Stimulated activated CD4-positive, alpha-beta T cell treated with anti-CD3 and anti-CD28 coated beads, Interleukin-4, amount 100 ng/mL, for 4 hours (primary cell): ENCODE results near the gene CD55.

ENCODE experiments used
- DNase-seq, 2 experiments: peaks; one replicate each; pipeline ENCODE4 v3.0.0-alpha.2; 2020

The CD55 gene

GRCh38 chr1:207331354-207332313, 10.2 kb downstream of the CD55 start:
- DNase-seq = no peak

GRCh38 chr1:207333009-207333600, 11.6 kb downstream of the CD55 start:
- DNase-seq = no peak

DNA sequence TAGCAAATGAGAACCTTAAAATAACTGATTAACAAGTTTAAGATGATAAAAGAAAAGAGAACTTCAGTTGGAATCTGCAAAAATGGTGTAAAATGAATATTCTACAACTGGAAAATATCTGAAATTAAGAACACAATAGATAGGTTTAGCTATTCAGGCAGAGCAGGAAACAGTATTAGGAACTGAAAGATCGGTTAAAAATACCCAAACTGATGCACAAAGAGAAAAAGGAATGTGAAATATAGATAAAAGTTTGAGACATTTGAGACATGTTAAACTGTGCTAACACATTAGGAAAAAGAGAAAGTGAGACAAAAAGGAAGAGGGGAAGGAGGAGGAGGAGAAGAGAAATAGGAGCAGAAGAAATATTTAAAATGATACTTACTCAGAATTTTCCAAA, 12.1 kb downstream of the CD55 start:
- no peak for DNase-seq

GRCh38 chr1:207334337-207334736, 12.9 kb downstream of the CD55 start:
- no peak for DNase-seq

- DNase-seq = no peak
Observed at GRCh38 chr1:207335138-207335537, 13.7 kb downstream of the CD55 start.

- no peak for DNase-seq
Observed at GRCh38 chr1:207335695-207336363, 14.4 kb downstream of the CD55 start.

- no peak for DNase-seq
Observed at GRCh38 chr1:207336559-207337467, 15.3 kb downstream of the CD55 start.

GRCh38 chr1:207342332-207342731, 20.9 kb downstream of the CD55 start:
- DNase-seq = no peak

DNA sequence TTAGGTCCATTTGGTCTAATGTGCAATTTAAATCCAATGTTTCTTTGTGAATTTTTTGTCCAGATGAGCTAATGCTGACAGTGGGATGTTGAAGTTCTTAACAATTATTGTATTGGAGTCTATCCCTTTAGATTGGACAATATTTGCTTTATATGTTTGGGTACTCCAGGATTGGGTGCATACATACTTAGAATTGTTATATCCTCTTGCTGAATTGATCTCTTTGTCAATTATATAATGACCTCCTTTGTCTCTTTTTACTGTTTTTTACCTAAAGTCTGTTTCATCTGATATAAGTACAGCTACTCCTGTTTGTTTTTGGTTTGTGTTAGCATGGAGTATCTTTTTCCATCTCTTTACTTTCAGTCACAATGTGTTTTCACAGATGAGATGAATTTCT, 22.2 kb downstream of the CD55 start:
- DNase-seq = no peak

DNA sequence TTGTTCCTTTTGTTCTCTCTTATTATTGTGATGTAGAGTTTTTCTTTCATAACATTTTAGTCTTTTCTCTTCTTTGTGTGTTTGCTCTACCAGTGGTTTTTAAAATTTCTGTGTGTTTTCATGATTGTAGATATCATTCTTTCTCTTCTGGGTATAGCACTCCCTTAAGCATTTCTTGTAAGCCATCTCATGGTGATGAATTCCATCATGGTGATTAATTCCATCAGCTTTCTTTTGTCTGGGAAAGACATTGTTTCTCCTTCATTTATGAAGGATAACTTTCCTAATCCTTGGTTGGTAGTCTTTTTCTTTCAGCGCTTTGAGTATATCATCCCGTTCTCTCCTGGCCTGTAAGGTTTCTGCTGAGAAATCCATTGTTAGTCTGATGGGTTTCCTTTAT, 22.7 kb downstream of the CD55 start:
- DNase-seq = no peak

DNA sequence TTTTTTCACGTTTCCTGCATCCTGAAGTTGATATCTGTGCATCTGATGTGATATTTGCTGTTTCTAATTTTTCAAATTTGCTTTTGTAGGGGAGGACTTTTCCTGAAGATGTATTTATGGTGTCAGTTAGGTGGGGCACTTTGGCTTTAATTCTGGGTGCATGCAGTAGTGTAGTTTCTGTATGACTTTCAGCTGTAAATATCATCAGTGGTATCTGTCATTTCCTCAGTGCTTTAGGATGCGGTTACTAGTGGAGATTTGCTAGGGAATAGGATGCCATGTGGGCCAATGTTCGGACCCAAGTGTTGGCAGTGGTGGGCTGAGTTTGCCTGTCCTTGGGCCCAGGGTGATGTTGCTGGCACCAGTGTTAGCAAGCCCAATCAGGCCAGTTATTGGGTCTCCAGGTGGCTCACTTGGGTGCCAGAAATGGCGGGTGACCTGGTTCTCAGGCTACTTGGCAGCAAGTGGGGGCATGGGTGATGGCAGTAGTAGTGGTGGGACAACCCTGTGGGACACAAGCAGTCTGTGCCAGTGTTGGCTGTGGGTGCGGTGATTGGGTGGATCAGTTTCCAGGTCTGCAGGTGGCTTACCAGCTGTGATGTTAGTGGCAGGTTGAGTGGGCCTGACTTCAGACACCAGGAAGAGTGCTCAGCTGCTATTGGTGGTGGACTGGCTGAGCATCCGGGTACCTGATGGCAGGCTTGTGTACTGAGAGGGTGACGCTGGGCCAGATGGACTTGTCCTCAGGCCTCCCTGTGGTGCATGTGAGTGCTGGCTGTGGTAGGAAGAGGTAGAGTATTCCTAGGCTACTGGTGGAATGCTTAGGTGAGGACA, 24.4 kb downstream of the CD55 start:
- DNase-seq = no peak

DNA sequence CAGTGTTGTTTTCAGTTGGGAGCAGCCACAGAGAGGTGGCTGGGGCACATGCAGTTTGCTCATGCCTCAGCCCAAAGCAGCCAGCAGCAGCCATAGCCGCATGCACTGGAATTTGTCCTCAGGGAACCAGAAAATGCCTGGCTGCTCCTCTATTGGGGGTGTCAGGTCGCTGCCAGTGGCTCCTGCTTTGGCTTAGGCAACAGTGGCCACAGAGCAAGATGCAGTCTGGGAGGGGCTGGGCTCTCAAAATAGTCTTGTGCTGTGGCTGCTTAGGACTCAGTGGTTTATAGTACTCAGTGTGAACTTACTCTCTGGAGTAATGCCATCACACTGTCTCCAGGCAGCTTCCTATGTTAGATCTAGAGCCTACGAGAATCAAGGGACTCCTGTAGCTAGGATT, 25.0 kb downstream of the CD55 start:
- DNase-seq = no peak

GRCh38 chr1:207349979-207350378, 28.5 kb downstream of the CD55 start:
- no peak for DNase-seq

- DNase-seq = no peak
Observed at GRCh38 chr1:207352554-207352953, 31.1 kb downstream of the CD55 start.

DNA sequence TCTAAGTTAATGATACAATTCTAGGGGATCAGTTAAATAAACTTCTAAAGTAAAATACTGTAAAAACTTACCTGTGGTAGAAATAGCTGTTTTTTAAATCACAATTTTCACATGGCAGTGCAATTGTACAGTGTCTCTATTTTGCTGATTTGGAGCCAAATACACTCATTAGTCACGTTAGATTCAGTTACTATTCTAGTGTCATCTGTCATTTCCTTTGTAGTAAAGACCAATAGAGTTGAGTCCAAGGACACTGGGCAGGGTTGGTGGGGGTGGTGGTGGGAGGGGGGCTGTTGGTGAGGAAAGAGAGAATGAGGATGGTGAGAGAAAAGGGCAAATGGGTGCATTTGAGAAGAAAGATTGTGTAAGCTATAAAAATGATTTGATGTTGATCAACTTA, 33.6 kb downstream of the CD55 start:
- DNase-seq = no peak

DNA sequence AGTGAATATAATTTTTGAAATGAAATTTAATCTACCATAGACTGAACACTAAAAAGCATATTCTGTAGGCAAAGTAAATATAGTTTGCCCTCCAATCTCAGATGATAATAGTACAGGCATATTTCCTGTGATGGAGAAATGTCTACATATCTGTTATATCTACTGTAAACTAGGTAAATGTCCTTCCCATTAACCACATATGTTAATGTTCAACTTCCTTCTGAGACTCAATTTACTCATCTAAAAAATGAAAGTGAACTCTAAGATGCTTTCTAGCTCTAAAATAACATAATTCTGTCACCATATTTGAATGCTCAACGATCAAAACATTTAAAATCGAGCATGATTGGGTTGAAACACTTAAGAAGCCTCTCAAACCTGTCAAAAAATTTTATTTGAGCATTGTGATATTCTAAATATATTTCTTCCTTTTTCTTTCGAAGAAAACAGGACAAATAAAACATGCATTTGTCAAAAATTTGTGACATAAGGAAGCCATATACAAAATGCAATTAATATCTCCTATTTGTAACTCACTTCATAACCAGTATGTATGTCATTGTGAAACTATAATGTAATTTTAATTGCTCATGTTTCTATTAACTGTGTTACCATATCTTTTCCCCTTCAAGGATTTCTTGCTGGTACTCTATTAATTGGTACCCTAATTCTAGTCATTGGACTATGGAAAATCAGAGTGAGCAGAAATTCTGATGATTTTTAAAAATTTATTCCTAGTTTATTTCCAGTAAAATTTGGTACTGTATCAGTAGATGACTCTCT, 34.2 kb downstream of the CD55 start:
- DNase-seq = no peak

DNA sequence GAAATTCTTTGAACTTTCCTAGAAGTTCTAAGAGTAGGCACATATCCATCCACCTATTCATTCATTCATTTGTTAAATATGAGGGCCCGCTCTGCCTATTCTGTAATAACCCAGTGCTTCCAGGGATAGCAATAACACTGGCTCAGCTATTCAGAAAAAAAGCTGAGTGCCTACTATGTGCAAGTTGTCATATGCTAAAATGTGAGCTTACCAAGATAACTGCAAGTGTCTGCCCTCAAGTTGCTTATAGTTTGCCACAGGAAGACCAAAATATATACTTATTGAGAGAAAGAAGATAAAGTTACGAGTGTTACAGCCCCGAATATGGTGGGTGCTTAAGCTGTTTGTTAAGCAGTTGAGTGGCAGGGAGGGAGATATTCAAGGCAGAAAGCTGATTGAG, 39.6 kb downstream of the CD55 start:
- no peak for DNase-seq

DNA sequence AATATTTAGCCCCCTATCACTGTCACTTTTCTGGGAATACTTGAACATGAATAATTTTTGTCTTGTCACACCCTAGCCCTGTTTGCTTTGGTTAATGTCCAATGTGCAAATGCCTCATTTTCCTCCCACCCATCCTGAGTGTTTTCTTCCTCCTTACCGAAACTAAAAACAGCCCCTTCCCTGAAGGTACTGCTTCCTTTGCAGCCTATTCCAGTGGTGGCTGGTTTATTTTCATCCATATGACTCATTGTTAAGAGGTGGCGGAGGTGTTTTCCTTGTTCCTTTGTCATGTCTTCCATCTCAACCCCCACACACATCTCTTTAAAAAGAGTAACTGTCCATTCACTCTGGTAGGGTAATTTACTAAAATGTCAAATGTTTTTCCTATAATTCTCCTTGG, 40.4 kb downstream of the CD55 start:
- no peak for DNase-seq

DNA sequence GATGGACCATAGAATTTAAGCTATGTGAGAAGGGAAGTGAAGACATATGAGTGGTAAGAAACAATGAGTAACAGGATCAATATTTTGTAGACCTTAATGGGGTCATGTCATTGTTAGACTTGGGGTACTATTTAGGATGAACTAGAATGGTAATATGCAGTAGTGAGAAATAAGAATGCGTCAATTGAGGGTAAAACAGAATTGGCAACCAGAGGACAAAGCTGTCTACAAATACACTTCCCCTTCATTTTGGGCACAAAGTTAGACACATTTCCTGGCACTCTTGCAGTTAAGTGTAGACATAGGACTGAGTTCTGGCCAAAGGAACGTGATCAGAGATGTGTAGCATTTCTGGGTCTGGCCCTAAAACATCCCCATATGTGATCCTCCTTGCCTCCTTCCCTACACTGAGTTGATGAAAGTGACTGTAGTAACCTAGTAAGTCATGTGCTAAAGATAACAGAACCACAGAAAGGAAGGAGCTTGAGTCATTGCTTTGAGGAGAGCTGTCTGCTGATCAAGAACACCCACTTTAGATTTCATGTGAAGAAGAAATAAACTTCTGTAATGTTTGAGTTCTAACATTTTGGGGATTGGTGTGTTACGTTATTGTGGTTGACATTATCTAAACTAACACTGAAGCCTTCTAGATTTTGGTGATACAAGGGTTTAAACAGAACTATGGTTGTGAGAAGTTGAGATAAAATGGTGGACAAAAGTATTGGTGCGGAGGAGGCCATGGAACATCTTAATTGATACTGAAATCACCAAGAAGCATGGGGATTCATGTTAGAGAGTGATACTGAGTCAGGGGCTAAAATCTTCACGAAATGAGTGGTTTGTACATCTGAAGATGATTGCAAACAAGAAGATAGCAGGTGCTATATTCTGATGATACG, 41.7 kb downstream of the CD55 start:
- no peak for DNase-seq

- DNase-seq = no peak
Observed at GRCh38 chr1:207363871-207364270, 42.4 kb downstream of the CD55 start.
